Ectodermal cell (in vitro differentiated cells): ENCODE results near the gene TOP2A.
"Not testable (repeated sequence)": the region's sequence is repeated elsewhere in the genome, so short reads cannot be mapped to it uniquely, and the experiment has no call there.

Experiments used
- H3K27ac ChIP-seq: 2 replicates; pipeline ENCODE4 v1.7.0; 2013; ENCODE audit warnings: mild to moderate bottlenecking, low read depth, low read length; ENCODE audit not compliant: insufficient read depth, poor library complexity, severe bottlenecking
- H3K27me3 ChIP-seq: 2 replicates; pipeline ENCODE4 v1.7.0; 2013; ENCODE audit warnings: mild to moderate bottlenecking, low read length; ENCODE audit not compliant: insufficient read depth, control insufficient read depth, poor library complexity, severe bottlenecking
- H3K36me3 ChIP-seq: one replicate; pipeline ENCODE4 v1.7.0; 2013; ENCODE audit warnings: low read length; ENCODE audit not compliant: control insufficient read depth, insufficient read depth
- H3K4me1 ChIP-seq: one replicate; pipeline ENCODE4 v1.7.0; 2013; ENCODE audit warnings: low read length; ENCODE audit not compliant: control insufficient read depth, insufficient read depth
- H3K4me3 ChIP-seq: 2 replicates; pipeline ENCODE4 v1.7.0; 2013; ENCODE audit warnings: low read depth, low read length, control low read depth; ENCODE audit not compliant: insufficient read depth
- H3K9me3 ChIP-seq: 2 replicates; pipeline ENCODE4 v1.7.0; 2013; ENCODE audit warnings: mild to moderate bottlenecking, low read length, moderate library complexity; ENCODE audit not compliant: control insufficient read depth
- WGBS, 2 experiments: methylation state at CpG; one replicate each; pipeline ENCODE4 v1.1.7; 2013; ENCODE audit warnings: missing lambda C conversion rate in 2 of 2; 5-methylcytosine and 5-hydroxymethylcytosine counted together

TOP2A gene

DNA sequence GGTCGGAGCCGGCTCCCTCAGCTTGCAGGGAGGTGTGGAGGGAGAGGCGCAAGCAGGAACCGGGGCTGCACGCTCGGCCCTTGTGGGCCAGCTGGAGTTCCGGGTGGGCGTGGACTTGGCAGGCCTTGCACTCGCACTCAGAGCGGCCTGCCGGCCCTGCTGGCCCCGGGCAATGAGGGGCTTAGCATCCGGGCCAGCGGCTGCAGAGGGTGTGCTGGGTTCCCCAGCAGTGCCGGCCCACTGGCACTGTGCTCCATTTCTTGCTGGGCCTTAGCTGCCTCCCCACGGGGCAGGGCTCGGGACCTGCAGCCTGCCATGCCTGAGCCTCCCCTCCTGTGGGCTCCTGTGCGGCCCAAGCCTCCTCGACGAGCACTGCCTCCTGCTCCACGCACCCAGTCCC is 41.9 kb downstream of the TOP2A start:
- 95 to 96% methylated on average over 21 of the region's 21 CpGs for WGBS, 2 experiments
- H3K27ac ChIP-seq, H3K9me3 ChIP-seq, H3K36me3 ChIP-seq, H3K27me3 ChIP-seq, H3K4me3 ChIP-seq, H3K4me1 ChIP-seq: not testable (repeated sequence)

DNA sequence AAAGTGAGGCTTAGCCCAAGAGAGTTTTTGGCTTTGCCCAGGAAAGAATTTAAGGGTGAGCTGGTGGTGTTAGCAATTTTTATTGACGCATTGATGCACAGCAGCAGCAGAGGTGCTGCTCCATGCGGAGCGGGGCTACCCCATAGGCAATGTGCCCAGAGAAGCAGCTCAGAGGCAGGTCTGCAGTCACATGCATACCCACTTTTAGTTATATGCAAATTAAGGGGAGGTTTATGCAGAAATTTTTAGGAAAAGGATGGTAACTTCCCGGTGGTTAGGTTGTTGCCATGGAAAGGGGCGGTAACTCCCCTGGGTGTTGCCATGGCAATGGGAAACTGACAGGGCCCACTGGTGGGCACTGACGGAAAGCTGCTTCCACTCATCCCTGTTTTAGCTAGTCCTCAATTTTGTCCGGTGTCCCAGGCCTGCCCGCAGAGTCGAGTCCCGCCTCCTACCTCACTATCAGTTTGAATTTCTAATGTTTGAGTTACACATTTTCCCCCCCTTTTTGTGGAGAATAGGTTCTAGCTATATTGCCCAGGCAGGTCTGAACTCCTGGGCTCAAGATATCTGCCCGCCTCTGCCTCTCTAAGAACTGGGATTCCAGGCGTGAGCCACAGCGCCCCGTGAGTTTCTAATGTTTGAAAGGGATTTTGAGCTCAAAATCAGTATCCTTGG is 42.7 kb downstream of the TOP2A start:
- WGBS, 2 experiments, result 85 to 87% methylated on average over 14 of the region's 14 CpGs

GRCh38 chr17:40373999-40374398 is 43.7 kb downstream of the TOP2A start:
- Histone ChIP-seq H3K27ac (no peak overlapping the region), H3K36me3 (no peaks in the 10 kb centered on the region), H3K4me1 (no peaks in the 10 kb centered on the region), H3K27me3 (no peaks in the 10 kb centered on the region), H3K4me3 (no peak overlapping the region), H3K9me3 (no peaks in the 10 kb centered on the region)
- WGBS, 2 experiments, result 91 to 93% methylated on average over 8 of the region's 8 CpGs

More for the DNA sequence above, 42.7 kb downstream of the TOP2A start:
- no peaks in the 10 kb centered on the region for H3K9me3 ChIP-seq
- no peaks in the 10 kb centered on the region for H3K4me1 ChIP-seq
- no peaks in the 10 kb centered on the region for H3K36me3 ChIP-seq
- H3K27me3 ChIP-seq, result no peaks in the 10 kb centered on the region
- no peak overlapping the region for H3K4me3 ChIP-seq
- H3K27ac ChIP-seq, result no peak overlapping the region

GRCh38 chr17:40373324-40373723 is 44.4 kb downstream of the TOP2A start:
- H3K4me1 ChIP-seq, result no peaks in the 10 kb centered on the region
- WGBS, 2 experiments, result 91 to 96% methylated on average over 3 to 4 of the region's 4 CpGs
- H3K36me3 ChIP-seq, result no peaks in the 10 kb centered on the region

GRCh38 chr17:40372644-40373043 is 45.1 kb downstream of the TOP2A start:
- H3K36me3 ChIP-seq, H3K27me3 ChIP-seq, H3K9me3 ChIP-seq, H3K27ac ChIP-seq, H3K4me3 ChIP-seq, H3K4me1 ChIP-seq: not testable (repeated sequence)
- WGBS, 2 experiments, result 85 to 90% methylated on average over 4 of the region's 4 CpGs

More at GRCh38 chr17:40373324-40373723, 44.4 kb downstream of the TOP2A start:
- Histone ChIP-seq H3K4me3 (no peak overlapping the region), H3K27me3 (no peaks in the 10 kb centered on the region), H3K9me3 (no peaks in the 10 kb centered on the region), H3K27ac (no peak overlapping the region)

- H3K36me3 ChIP-seq, result no peaks in the 10 kb centered on the region
- H3K9me3 ChIP-seq, result no peaks in the 10 kb centered on the region
- no peak overlapping the region for H3K27ac ChIP-seq
- WGBS, 2 experiments, result 85 to 99% methylated on average over 2 of the region's 2 CpGs
- no peak overlapping the region for H3K4me3 ChIP-seq
- H3K4me1 ChIP-seq, result no peaks in the 10 kb centered on the region
- H3K27me3 ChIP-seq, result no peaks in the 10 kb centered on the region
These were observed 45.7 kb downstream of the TOP2A start for GRCh38 chr17:40372031-40372430.

DNA sequence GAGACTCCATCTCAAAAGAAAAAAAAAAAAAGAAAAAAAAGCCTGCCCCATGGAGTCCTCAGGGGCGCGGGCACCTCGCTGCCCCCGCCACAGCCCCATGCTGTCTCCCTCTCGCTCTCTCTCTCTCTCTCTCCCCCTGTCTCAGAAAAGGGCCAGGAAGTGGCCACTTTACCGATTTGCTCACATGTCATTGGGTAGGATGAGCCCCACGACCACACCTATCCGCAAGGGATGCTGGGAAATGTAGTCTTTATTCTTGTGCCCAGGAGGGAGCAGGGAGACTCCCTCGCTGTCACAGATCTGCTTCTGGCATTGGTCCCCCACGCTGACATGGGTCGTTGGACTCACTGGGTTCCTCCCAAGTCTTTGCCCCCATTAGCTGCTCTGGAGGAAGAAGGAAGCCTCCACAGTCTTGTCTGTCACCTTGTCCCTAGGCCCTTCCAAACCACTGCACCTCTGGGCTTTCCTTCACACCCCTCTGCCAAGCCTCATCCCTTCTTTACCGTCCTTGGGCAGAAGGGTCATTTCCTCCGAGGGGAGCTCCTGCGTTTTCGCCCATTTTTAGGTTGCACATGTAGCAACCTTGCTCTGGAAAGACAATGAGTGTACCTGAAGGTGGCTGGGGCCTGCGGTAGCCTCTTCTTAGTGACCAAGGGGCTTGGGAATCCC is 46.3 kb downstream of the TOP2A start:
- Histone ChIP-seq H3K4me3 (no peak overlapping the region), H3K4me1 (no peaks in the 10 kb centered on the region), H3K27me3 (no peaks in the 10 kb centered on the region), H3K27ac (no peak overlapping the region), H3K9me3 (no peaks in the 10 kb centered on the region), H3K36me3 (no peaks in the 10 kb centered on the region)
- 80 to 83% methylated on average over 16 of the region's 16 CpGs for WGBS, 2 experiments

- Histone ChIP-seq H3K4me3 (no peak overlapping the region), H3K36me3 (no peaks in the 10 kb centered on the region), H3K27me3 (no peaks in the 10 kb centered on the region), H3K4me1 (no peaks in the 10 kb centered on the region), H3K27ac (no peak overlapping the region), H3K9me3 (no peaks in the 10 kb centered on the region)
- WGBS, 2 experiments, result 92 to 93% methylated on average over 7 of the region's 7 CpGs
These were observed 47.8 kb downstream of the TOP2A start for GRCh38 chr17:40369923-40370322.

DNA sequence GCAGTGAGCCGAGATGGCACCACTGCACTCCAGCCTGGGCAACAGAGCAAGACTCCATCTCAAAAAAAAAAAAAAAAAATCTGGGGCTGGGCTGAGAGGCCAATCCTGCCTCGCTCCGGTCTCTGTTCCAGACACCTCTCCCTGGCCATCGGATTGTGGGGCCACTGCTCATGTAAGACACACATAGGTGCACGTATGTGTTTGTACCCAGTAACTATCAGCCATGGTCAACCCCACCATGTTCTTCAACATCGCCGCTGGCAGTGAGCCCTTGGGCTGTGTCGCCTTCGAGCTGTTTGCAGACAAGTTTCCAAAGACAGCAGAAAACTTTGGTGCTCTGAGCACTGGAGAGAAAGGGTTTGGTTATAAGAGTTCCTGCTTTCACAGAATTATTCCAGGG is 50.0 kb downstream of the TOP2A start:
- not testable (repeated sequence) for H3K9me3 ChIP-seq, H3K4me3 ChIP-seq, H3K36me3 ChIP-seq, H3K27ac ChIP-seq, H3K4me1 ChIP-seq
- H3K27me3 ChIP-seq, result peaks cover 19% of the 10 kb centered on the region
- WGBS, 2 experiments, result 91 to 93% methylated on average over 9 of the region's 9 CpGs

- H3K36me3 ChIP-seq, result no peaks in the 10 kb centered on the region
- H3K4me3 ChIP-seq, result no peak overlapping the region
- peaks cover 8% of the 10 kb centered on the region for H3K4me1 ChIP-seq
- 83 to 86% methylated on average over 17 of the region's 17 CpGs for WGBS, 2 experiments
- H3K27me3 ChIP-seq, result peaks cover 27% of the 10 kb centered on the region
- H3K9me3 ChIP-seq, result no peaks in the 10 kb centered on the region
- H3K27ac ChIP-seq, result no peak overlapping the region
These were observed 50.7 kb downstream of the TOP2A start for GRCh38 chr17:40366861-40367518.
